GM20000 (cell line): ENCODE data around the gene ARSG.

Experiments used
- DNase-seq: peaks from one replicate; pipeline ENCODE4 v3.0.0; 2012; ENCODE audit warnings: low spot score
- TF ChIP-seq, protein P1 (sequence below): IDR thresholded peaks from 2 replicates; pipeline ENCODE4 v1.5.1; 2012; ENCODE audit warnings: mild to moderate bottlenecking, control low read depth; ENCODE audit errors: extremely low read depth, missing control alignments

The ARSG gene

GRCh38 chr17:68383443-68384321 is 92.4 kb downstream of the ARSG start:
- TF ChIP-seq, protein P1, sequence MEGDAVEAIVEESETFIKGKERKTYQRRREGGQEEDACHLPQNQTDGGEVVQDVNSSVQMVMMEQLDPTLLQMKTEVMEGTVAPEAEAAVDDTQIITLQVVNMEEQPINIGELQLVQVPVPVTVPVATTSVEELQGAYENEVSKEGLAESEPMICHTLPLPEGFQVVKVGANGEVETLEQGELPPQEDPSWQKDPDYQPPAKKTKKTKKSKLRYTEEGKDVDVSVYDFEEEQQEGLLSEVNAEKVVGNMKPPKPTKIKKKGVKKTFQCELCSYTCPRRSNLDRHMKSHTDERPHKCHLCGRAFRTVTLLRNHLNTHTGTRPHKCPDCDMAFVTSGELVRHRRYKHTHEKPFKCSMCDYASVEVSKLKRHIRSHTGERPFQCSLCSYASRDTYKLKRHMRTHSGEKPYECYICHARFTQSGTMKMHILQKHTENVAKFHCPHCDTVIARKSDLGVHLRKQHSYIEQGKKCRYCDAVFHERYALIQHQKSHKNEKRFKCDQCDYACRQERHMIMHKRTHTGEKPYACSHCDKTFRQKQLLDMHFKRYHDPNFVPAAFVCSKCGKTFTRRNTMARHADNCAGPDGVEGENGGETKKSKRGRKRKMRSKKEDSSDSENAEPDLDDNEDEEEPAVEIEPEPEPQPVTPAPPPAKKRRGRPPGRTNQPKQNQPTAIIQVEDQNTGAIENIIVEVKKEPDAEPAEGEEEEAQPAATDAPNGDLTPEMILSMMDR: no peak
- no peak for DNase-seq

DNA sequence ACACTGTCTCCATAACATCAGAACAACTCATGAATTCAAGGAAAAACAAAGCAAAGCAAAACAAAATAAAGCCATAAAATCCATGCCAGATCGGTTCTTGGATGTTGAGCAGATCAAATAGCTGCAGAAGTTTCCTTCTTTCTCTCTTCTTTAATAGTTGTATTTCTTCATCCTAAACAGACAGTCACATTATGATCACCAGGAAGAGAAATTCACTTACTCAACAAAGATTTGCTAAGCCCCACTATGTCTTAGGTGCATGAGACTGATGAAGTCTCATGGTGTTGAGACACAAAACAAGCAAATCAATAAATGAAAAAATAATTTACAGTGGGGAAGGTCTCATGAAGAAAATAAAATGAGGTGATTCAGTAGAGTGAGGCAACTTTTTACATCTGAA is 93.2 kb downstream of the ARSG start:
- DNase-seq: no peak
- TF ChIP-seq, protein P1: no peak

DNA sequence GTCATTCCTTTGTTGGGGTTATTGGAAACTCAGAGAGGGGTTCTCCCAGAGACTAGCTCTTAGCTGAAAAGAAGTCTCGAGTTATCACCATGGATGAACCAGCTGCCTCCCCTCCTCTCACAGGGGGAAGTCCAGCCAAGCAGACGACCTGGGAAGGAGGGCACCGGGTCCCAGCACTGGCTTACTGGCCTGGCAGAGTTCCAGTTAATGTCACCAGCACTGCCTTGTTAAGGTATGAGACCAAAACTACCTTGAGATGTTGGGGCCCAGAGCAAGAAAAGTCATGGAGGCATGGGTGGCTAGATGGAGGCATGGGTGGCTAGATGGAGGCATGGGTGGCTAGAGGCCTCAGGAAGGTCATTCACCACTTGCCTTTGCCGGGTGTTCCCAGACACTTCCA is 93.6 kb downstream of the ARSG start:
- DNase-seq: no peak
- TF ChIP-seq, protein P1: no peak

DNA sequence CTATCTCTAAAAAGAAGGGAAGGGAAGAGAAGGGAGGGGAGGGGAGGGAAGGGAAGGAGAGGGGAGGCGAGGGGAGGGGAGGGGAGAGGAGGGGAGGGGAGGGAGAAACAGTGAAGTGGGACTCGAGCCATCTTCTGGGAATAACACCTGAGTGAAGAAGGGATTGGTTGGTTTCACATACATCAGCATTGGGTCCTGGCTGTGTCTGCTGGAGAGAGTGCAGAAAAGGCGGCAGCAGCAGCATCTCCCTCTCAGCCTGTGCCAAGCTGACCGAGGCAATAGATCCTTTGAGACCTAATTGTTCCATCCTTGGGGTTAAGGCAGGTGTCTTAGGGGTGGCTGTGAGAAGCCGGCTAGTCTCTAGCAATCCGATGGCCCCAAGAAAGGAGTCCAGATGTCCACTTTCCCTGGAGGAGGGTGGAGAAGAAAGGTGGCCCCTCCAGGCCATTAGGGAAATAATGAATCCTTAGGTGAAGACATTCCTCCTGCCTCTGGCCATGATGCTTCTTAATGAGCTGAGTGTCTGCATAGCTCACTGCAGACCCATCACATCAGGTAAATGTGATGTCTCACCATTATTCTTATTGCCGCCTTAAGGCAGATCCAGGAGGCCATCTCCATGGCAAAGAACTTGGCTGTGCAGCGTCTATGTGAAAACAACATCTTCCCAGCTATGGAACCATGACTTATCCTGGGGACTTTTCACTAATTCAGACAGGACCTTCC is 94.4 kb downstream of the ARSG start:
- TF ChIP-seq, protein P1: no peak
- no peak for DNase-seq

DNA sequence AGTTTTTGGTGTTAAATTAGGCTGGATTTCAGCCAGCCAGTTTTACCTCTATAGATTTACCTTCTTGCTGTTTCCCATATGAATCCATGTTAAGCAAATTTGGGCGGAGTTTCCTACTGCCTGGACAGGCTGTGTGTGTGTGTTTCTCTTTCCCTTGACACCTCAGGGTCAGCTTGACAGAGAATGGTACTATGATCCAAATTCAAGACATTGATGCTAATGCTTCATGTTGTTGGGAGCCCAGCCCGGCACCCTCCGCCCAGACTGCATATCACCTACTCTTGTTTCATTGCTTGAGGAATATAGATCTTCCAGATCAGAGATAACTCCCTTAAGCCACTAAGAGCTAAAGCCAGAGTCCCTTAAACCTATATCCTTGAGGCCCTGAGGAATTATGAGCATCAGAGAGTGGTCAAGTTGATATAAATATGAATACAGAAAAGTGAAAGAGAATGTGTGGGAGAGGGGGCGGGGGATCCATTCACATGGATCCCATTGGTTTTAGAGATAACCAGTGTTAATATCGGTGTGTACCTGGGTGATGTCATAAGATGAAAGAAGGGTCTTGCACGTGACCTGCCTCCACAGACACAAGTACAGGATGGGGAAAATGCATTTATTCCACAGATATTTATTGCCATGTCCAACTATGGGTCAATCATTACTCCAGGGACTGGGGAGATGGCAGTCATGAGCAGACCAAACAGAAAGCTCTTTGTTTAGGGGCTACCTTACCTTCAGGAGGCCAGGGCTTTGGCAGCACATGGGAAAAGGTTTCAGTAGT is 96.3 kb downstream of the ARSG start:
- no peak for DNase-seq
- TF ChIP-seq, protein P1: no peak

DNA sequence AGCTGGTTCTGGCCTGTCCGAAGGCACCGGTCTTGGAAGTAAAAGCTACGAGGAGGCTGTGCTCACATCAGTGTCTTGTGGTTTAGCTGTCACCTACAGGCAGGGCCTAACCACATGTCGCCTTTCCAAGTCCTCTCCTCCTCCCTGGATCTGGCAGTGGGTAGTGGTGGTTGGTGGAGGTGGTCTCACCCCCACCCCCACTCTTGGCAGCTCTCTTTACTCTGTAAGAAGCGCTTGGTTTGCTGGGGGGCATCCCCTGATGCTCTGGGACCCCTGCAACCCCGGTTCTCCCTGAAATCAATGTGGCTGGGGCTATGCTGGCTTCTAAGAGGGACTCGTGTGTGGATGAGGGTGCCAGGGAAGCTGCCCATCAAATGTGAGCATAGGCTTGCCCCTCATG is 97.7 kb downstream of the ARSG start:
- TF ChIP-seq, protein P1: no peak
- no peak for DNase-seq
